HG03135 (cell line): Measurements from ENCODE around the gene VCX3B.
"Not testable (repeated sequence)": the region's sequence is repeated elsewhere in the genome, so short reads cannot be mapped to it uniquely, and the experiment has no call there.

Source experiments
- ATAC-seq: cut with Tn5 transposase; IDR thresholded peaks from one replicate; pipeline ENCODE4 v1.9.1; 2021; ENCODE audit warnings: mild to moderate bottlenecking, moderate library complexity; ENCODE audit not compliant: unreplicated experiment

The VCX3B gene

GRCh38 chrX:8464530-8464929 is at the start of gene VCX3B:
Gene VCX3B (plus strand): TSS chrX:8464830. CDS start chrX:8465451, 621 bp downstream.
- ATAC-seq, result not testable (repeated sequence)

GRCh38 chrX:8418301-8418700 is 46.3 kb upstream of the VCX3B start:
- ATAC-seq, result no peak

GRCh38 chrX:8424912-8425311 is 39.7 kb upstream of the VCX3B start:
- no peak for ATAC-seq

- ATAC-seq, result no peak
These were observed 34.9 kb upstream of the VCX3B start for GRCh38 chrX:8429692-8430249.

GRCh38 chrX:8430444-8430843 is 34.2 kb upstream of the VCX3B start:
- ATAC-seq, result no peak

GRCh38 chrX:8432396-8432795 is 32.2 kb upstream of the VCX3B start:
- no peak for ATAC-seq

- no peak for ATAC-seq
These were observed 31.2 kb upstream of the VCX3B start for GRCh38 chrX:8433109-8434062.

GRCh38 chrX:8447368-8447767 is 17.3 kb upstream of the VCX3B start:
- no peak for ATAC-seq

- ATAC-seq, result not testable (repeated sequence)
These were observed 12.3 kb upstream of the VCX3B start for GRCh38 chrX:8452343-8452742.

GRCh38 chrX:8453611-8454010 is 11.0 kb upstream of the VCX3B start:
- ATAC-seq, result no peak

GRCh38 chrX:8455557-8455956 is 9.1 kb upstream of the VCX3B start:
- no peak for ATAC-seq

- no peak for ATAC-seq
These were observed 2.1 kb upstream of the VCX3B start for GRCh38 chrX:8462488-8462887.

GRCh38 chrX:8484360-8484949 is 19.8 kb downstream of the VCX3B start:
- ATAC-seq, result no peak

- ATAC-seq, result not testable (repeated sequence)
These were observed 30.4 kb downstream of the VCX3B start for GRCh38 chrX:8495036-8495435.

- no peak for ATAC-seq
These were observed 35.6 kb downstream of the VCX3B start for GRCh38 chrX:8500203-8500602.

GRCh38 chrX:8502101-8502500 is 37.5 kb downstream of the VCX3B start:
- ATAC-seq, result not testable (repeated sequence)

- no peak for ATAC-seq
These were observed 39.8 kb downstream of the VCX3B start for GRCh38 chrX:8504451-8504850.
